Mesenchymal stem cell (in vitro differentiated cells and primary cell): ENCODE results near the gene OGFOD2.
A peak's percentile ranks its signal among the peaks of the same experiment; 100 is the strongest.

Source experiments
- DNase-seq: peaks from one replicate; pipeline ENCODE4 v3.0.0-alpha.2; 2013
- H2AFZ ChIP-seq: one replicate; pipeline ENCODE4 v1.6.1; 2013; ENCODE audit warnings: low read depth, mild to moderate bottlenecking, control low read depth, inconsistent platforms, low read length, moderate library complexity
- H2AK5ac ChIP-seq: 2 replicates; pipeline ENCODE4 v1.6.1; 2013; ENCODE audit warnings: low read length, moderate library complexity, mild to moderate bottlenecking, inconsistent platforms; ENCODE audit not compliant: severe bottlenecking
- H2BK120ac ChIP-seq: one replicate; pipeline ENCODE4 v1.6.1; 2013; ENCODE audit warnings: low read depth, mild to moderate bottlenecking, inconsistent platforms, low read length, moderate library complexity
- H2BK12ac ChIP-seq, 2 experiments: one replicate each; pipeline ENCODE4 v1.6.1; 2013; ENCODE audit warnings: inconsistent platforms in 2 of 2, low read length in 2 of 2, mild to moderate bottlenecking in 2 of 2, moderate library complexity in 2 of 2, control low read depth in 1 of 2
- H2BK15ac ChIP-seq: one replicate; pipeline ENCODE4 v1.6.1; 2013; ENCODE audit warnings: mild to moderate bottlenecking, low read depth, inconsistent platforms; ENCODE audit not compliant: poor library complexity, severe bottlenecking
- H2BK5ac ChIP-seq: 2 replicates; pipeline ENCODE4 v1.6.1; 2013; ENCODE audit warnings: low read depth, mild to moderate bottlenecking, low read length, control low read depth, inconsistent platforms; ENCODE audit not compliant: poor library complexity, severe bottlenecking
- H3K14ac ChIP-seq, 2 experiments: one replicate each; pipeline ENCODE4 v1.6.1; 2013; ENCODE audit warnings: inconsistent platforms in 2 of 2, low read length in 2 of 2, control low read depth in 1 of 2, mild to moderate bottlenecking in 1 of 2, moderate library complexity in 1 of 2
- H3K18ac ChIP-seq, 2 experiments: one replicate each; pipeline ENCODE4 v1.6.1; 2013; ENCODE audit warnings: inconsistent platforms in 2 of 2, low read length in 2 of 2, control low read depth in 1 of 2, low read depth in 1 of 2, mild to moderate bottlenecking in 1 of 2
- H3K23ac ChIP-seq, 2 experiments: one replicate each; pipeline ENCODE4 v1.6.1; 2013; ENCODE audit warnings: inconsistent platforms in 2 of 2, low read length in 2 of 2, mild to moderate bottlenecking in 2 of 2, moderate library complexity in 2 of 2, control low read depth in 1 of 2
- H3K27ac ChIP-seq: 2 replicates; pipeline ENCODE4 v1.5.1; 2013; ENCODE audit warnings: mild to moderate bottlenecking, moderate library complexity, low read length, control low read depth, inconsistent platforms; ENCODE audit not compliant: poor library complexity, severe bottlenecking
- H3K27me3 ChIP-seq, 2 experiments: 2 replicates each; pipeline versions ENCODE4 v1.6.1 to v1.7.0; 2013; ENCODE audit warnings: low read length in 2 of 2, mild to moderate bottlenecking in 2 of 2, moderate library complexity in 2 of 2, control low read depth in 1 of 2, inconsistent platforms in 1 of 2; ENCODE audit not compliant: control insufficient read depth in 1 of 2, insufficient read depth in 1 of 2
- H3K36me3 ChIP-seq, 2 experiments: 2 replicates each; pipeline versions ENCODE4 v1.6.1 to v1.7.0; 2013; ENCODE audit warnings: low read length in 2 of 2, control low read depth in 1 of 2, inconsistent platforms in 1 of 2, low read depth in 1 of 2, mild to moderate bottlenecking in 1 of 2; ENCODE audit not compliant: insufficient read depth in 2 of 2, control insufficient read depth in 1 of 2
- H3K4ac ChIP-seq, 2 experiments: one replicate each; pipeline ENCODE4 v1.6.1; 2013; ENCODE audit warnings: inconsistent platforms in 2 of 2, low read length in 2 of 2, mild to moderate bottlenecking in 2 of 2, moderate library complexity in 2 of 2, control low read depth in 1 of 2, low read depth in 1 of 2
- H3K4me1 ChIP-seq: 2 replicates; pipeline ENCODE4 v1.6.1; 2013; ENCODE audit warnings: low read depth, low read length, control low read depth; ENCODE audit not compliant: control insufficient read depth, insufficient read depth
- H3K4me2 ChIP-seq: 2 replicates; pipeline ENCODE4 v1.6.1; 2013; ENCODE audit warnings: low read length, mild to moderate bottlenecking, inconsistent platforms; ENCODE audit not compliant: poor library complexity, severe bottlenecking
- H3K4me3 ChIP-seq, 2 experiments: 2 replicates each; pipeline versions ENCODE4 v1.5.1 to v1.7.0; 2013; ENCODE audit warnings: low read length in 2 of 2, mild to moderate bottlenecking in 2 of 2, control low read depth in 1 of 2, low read depth in 1 of 2; ENCODE audit not compliant: insufficient read depth in 1 of 2
- H3K79me1 ChIP-seq: replicated peaks from 2 replicates; pipeline ENCODE4 v1.6.1; 2013; ENCODE audit warnings: mild to moderate bottlenecking, control low read depth, low read length, inconsistent platforms; ENCODE audit not compliant: poor library complexity, severe bottlenecking
- H3K9ac ChIP-seq: 2 replicates; pipeline ENCODE4 v1.7.0; 2013; ENCODE audit warnings: mild to moderate bottlenecking, low read length, moderate library complexity
- H3K9me3 ChIP-seq: 2 replicates; pipeline ENCODE4 v1.7.0; 2013; ENCODE audit warnings: mild to moderate bottlenecking, low read length; ENCODE audit not compliant: control insufficient read depth
- H4K8ac ChIP-seq: one replicate; pipeline ENCODE4 v1.6.1; 2013; ENCODE audit warnings: inconsistent platforms, mild to moderate bottlenecking, low read length, moderate library complexity
- H4K91ac ChIP-seq: one replicate; pipeline ENCODE4 v1.6.1; 2013; ENCODE audit warnings: mild to moderate bottlenecking, low read length, inconsistent platforms
- WGBS: methylation state at CpG from one replicate; pipeline ENCODE4 v1.1.7; 2013; ENCODE audit warnings: mixed read lengths; 5-methylcytosine and 5-hydroxymethylcytosine counted together

Gene OGFOD2

DNA sequence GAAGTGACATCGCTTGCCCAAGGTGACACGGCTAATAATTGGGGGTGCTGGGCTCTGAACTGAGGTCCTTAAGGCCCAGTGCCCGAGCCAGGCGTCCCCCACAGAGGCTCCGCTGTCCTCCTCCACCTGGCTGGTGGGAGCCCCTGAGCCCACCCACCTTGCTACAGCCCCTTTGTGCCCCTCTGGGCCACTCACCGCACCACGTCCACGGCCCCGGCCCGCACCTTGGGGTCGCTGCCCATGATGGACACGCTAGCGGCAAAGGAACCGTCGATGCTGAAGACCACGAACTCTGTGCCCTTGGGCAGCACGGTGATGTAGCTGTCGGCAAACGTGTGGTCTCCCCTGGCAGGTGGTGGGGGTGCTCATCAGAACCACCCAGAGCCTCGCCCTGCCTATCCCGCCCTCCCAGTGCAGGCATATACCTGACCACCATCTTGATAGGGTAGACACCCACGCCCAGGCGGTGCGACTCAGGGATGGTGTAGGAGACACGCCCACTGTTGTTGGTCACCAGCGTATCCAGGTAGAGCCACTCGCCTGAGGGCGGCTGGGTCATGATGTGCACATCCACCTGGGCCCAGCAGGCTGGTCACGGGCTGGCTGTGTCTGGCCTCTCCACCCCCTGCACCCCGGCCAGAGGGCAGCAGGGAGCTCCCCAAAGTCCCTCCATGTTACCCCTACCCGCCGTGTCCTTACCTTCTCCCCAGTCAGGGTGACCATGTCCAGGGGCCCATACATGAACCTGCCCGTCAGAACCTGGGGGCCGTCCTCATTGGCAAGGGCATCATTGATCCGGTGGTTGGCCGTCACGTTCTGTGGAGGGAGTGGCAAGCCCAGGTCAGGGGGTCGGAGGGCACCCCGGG lies 12.3 kb downstream of the OGFOD2 start:
- 96% methylated on average over 39 of the region's 39 CpGs for WGBS

DNA sequence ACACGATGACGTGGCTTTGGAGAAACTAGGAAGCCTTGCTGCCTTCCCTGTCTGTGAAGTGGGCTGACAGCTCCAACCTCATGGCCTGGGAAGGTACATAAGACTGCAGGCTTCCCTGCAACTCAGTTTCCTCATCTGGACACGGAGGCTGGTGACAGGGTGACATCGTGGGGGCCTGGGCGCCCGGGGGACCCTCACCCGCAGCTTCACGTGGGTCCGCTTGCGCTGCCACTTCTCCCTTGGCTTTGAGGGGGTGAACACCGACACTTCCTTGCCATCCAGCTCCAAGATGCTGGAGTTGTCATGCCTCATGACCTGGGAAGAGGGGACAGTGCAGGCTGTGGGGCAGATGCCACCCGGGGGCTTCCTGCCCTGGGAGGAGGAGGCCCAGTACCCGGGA lies 13.0 kb downstream of the OGFOD2 start:
- no peak for DNase-seq

More for the DNA sequence above, 12.3 kb downstream of the OGFOD2 start:
- H3K4ac ChIP-seq, result no peak overlapping the region
- no peak overlapping the region for H3K4me2 ChIP-seq
- no peaks in the 10 kb centered on the region for H3K27me3 ChIP-seq
- no peak overlapping the region for H2BK15ac ChIP-seq
- DNase-seq, result no peak
- H4K8ac ChIP-seq, result no peak overlapping the region
- H3K4me1 ChIP-seq, result peaks cover 27% of the 10 kb centered on the region
- peak overlapping the region; percentile 48 for H4K91ac ChIP-seq
- no peak overlapping the region for H3K4me3 ChIP-seq
- H3K23ac ChIP-seq, result no peak overlapping the region
- no peak overlapping the region for H3K18ac ChIP-seq
- H2BK5ac ChIP-seq, result no peak overlapping the region
- no peak overlapping the region for H2AK5ac ChIP-seq
- no peak overlapping the region for H2BK120ac ChIP-seq
- H2BK12ac ChIP-seq, result no peak overlapping the region
- no peak overlapping the region for H3K27ac ChIP-seq
- no peak overlapping the region for H3K9ac ChIP-seq
- peaks cover 44 to 69% of the 10 kb centered on the region in 2 experiments for H3K36me3 ChIP-seq
- H3K9me3 ChIP-seq, result no peaks in the 10 kb centered on the region
- H2AFZ ChIP-seq, result no peak overlapping the region
- peaks cover 7% of the 10 kb centered on the region for H3K79me1 ChIP-seq
- no peak overlapping the region for H3K14ac ChIP-seq

DNA sequence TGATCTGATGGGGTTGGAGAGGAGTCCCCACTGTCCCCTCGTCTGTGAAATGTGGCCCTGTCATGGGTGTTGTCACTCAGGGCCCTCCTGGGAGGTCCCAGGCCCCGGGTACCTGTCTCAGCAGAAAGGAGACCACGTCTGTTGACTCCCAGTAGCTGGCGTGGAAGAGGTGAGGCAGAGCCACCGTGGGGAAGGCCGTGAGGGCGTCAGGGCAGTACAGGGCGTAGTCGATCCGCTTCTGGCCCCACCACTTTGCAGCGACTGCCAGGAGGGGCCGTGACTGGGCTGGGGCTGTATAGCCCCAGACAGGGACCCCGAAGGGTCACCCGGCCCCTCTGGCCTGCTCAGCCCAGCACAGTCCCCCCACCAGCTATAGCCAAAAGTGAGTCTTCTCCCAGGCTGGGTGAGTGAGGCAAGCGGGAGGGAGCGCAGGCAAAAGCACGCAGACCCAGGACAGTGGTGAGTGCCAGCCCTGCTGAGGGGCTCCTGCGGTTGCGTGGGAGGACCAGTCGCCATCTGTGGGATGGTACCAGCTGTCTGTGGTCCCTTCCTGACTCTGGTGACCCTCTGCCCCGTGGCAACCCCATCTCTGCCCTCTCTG lies 13.7 kb downstream of the OGFOD2 start:
- H3K4me2 ChIP-seq, result no peak overlapping the region

More for the DNA sequence above, 13.0 kb downstream of the OGFOD2 start:
- Histone ChIP-seq H3K4ac (no peak overlapping the region), H3K18ac (no peak overlapping the region), H3K27me3 (no peaks in the 10 kb centered on the region), H4K8ac (no peak overlapping the region), H2AFZ (no peak overlapping the region), H2BK12ac (no peak overlapping the region), H3K36me3 (peaks cover 37 to 64% of the 10 kb centered on the region in 2 experiments), H2AK5ac (no peak overlapping the region), H3K14ac (no peak overlapping the region), H4K91ac (no peak overlapping the region), H2BK5ac (no peak overlapping the region), H3K9ac (no peak overlapping the region), H3K79me1 (peaks cover 3% of the 10 kb centered on the region), H3K27ac (no peak overlapping the region), H2BK15ac (no peak overlapping the region), H3K9me3 (no peaks in the 10 kb centered on the region), H3K4me3 (no peak overlapping the region), H3K4me1 (peaks cover 20% of the 10 kb centered on the region), H2BK120ac (no peak overlapping the region), H3K23ac (no peak overlapping the region), H3K4me2 (no peak overlapping the region)
- 93% methylated on average over 11 of the region's 13 CpGs for WGBS

GRCh38 chr12:122989225-122989839 lies 14.3 kb downstream of the OGFOD2 start:
- no peaks in the 10 kb centered on the region for H3K79me1 ChIP-seq
- no peak overlapping the region for H2BK12ac ChIP-seq
- no peak overlapping the region for H4K91ac ChIP-seq
- H2AK5ac ChIP-seq, result no peak overlapping the region
- peaks cover 8% of the 10 kb centered on the region for H3K4me1 ChIP-seq
- no peak overlapping the region for H3K4me3 ChIP-seq
- peaks cover 34 to 59% of the 10 kb centered on the region in 2 experiments for H3K36me3 ChIP-seq
- H3K9me3 ChIP-seq, result no peaks in the 10 kb centered on the region
- no peak overlapping the region for H2AFZ ChIP-seq
- H3K27ac ChIP-seq, result no peak overlapping the region
- WGBS, result 91% methylated on average over 8 of the region's 10 CpGs
- H3K27me3 ChIP-seq, result no peaks in the 10 kb centered on the region
- H3K14ac ChIP-seq, result no peak overlapping the region
- H2BK5ac ChIP-seq, result no peak overlapping the region
- H4K8ac ChIP-seq, result no peak overlapping the region
- H3K23ac ChIP-seq, result no peak overlapping the region
- H3K18ac ChIP-seq, result no peak overlapping the region
- no peak overlapping the region for H3K4ac ChIP-seq
- DNase-seq, result no peak
- H3K9ac ChIP-seq, result no peak overlapping the region
- no peak overlapping the region for H2BK15ac ChIP-seq
- no peak overlapping the region for H3K4me2 ChIP-seq
- no peak overlapping the region for H2BK120ac ChIP-seq

More for the DNA sequence above, 13.7 kb downstream of the OGFOD2 start:
- Histone ChIP-seq H4K91ac (no peak overlapping the region), H2BK120ac (no peak overlapping the region), H3K4ac (no peak overlapping the region), H2AFZ (no peak overlapping the region), H3K27ac (no peak overlapping the region), H4K8ac (no peak overlapping the region), H3K4me1 (peaks cover 13% of the 10 kb centered on the region), H3K36me3 (peaks cover 34 to 57% of the 10 kb centered on the region in 2 experiments), H3K14ac (no peak overlapping the region), H3K18ac (no peak overlapping the region), H3K79me1 (no peaks in the 10 kb centered on the region), H2BK5ac (no peak overlapping the region), H3K9ac (no peak overlapping the region), H3K27me3 (no peaks in the 10 kb centered on the region), H2BK15ac (no peak overlapping the region), H3K4me3 (no peak overlapping the region), H3K9me3 (no peaks in the 10 kb centered on the region), H2BK12ac (no peak overlapping the region), H2AK5ac (no peak overlapping the region), H3K23ac (no peak overlapping the region)
- 96% methylated on average over 21 of the region's 21 CpGs for WGBS
- DNase-seq, result no peak
